ENCODE data around the gene RAD51AP2.
"Not testable (repeated sequence)": the region's sequence is repeated elsewhere in the genome, so short reads cannot be mapped to it uniquely, and the experiment has no call there.

Gene RAD51AP2

GRCh38 chr2:17518212-17519154, at the start of gene RAD51AP2:
Gene RAD51AP2, minus strand, starts transcription at chr2:17518440. Its CDS starts 25 bp downstream, at chr2:17518415.
- DNase-seq, result peak; percentile 65

- not testable (repeated sequence) for DNase-seq
Measured at GRCh38 chr2:17565726-17566125, 47.5 kb upstream of the RAD51AP2 start.

DNA sequence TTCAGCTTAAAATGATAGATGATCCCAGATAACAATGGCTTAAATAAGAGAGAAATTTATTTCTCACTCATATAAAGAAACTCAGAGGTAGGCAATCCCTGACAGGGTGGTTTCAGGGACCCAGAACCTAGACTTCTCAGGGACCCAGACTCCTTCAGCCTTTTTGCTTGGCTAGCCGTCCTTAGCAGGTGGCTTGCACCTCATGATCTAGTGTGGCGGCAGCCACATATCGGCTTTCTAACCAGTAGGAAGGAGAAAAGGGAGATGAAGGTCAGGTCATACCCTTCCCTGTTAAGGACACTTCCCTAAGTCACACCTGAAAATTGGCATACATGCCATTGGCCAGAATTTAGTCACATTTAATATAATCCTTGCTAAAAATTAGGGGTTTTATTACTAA, 40.6 kb upstream of the RAD51AP2 start:
- no peak for DNase-seq

DNA sequence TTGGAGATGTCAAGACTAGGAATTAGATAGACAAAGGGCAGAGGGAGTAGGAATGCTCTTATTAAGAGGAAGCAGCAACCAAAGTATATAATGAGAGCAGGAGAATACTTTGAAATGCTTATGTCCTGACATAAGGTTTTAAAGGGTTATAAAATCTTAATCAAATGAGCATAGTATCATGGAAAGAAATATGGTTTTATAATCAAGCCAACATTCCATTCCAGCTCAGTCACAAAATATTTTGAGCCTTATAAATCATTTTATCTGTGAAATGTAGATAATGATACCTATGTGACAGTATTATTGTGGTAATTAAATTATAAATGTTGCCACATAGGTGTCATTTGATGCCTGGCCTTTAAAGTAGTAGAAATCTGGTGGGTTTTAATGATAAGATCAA, 39.8 kb upstream of the RAD51AP2 start:
- no peak for DNase-seq

- no peak for DNase-seq
Measured at GRCh38 chr2:17557596-17557995, 39.4 kb upstream of the RAD51AP2 start.

DNA sequence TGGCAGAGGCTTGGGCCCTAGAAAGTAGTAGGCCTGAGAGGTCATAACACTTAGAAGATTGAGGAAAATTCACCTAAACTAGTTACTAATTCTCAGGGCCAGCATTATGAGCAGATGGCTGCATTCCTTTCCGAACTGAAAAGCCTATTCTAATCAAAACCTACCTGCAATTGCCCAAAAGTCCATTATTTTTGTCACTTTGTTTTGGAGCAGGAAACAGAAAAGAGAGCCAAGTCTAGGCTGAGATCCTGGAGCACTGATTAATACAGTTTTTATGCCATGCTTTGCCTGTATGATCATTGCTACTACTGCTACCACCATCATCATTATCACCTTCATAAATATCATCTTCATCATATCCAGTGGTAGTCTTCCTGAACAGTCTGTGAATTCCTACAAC, 36.9 kb upstream of the RAD51AP2 start:
- DNase-seq, result no peak

GRCh38 chr2:17550907-17551306, 32.7 kb upstream of the RAD51AP2 start:
- DNase-seq, result no peak

DNA sequence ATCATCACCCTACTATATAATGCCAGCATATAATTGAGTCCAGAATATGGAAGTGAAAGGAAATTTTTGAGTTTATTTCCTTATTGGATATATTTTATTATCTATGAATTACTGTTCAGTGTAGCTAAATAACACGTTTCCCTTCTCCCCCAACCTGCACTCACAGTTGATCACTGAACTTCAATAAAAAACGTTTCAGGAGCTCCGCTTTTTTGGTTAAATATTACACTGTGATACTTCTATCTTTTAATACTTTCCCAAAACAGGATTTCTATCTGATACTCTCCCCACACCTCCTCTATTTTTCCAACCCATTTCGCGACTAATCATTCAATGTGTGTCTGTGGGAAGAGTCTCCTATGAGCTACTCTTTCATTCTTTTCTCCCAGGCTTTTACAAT, 29.5 kb upstream of the RAD51AP2 start:
- no peak for DNase-seq

DNA sequence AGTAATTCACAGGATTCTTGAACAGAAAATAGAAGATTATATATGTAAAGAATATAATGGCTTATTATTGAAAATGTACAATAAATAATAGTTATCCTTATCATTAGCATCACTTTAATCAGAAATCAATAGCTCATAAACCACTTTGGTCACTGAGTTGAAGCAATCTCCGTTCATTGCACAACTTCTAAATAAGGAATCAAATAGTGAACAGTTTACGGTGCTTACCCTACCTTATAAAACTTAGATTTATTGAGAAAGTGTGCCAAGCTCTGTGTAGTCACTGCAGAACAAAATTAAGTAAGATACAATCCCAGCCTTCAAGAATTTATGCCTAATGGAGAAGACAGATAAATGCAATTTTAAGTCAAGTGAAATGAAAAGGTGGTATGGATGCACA, 29.0 kb upstream of the RAD51AP2 start:
- no peak for DNase-seq

DNA sequence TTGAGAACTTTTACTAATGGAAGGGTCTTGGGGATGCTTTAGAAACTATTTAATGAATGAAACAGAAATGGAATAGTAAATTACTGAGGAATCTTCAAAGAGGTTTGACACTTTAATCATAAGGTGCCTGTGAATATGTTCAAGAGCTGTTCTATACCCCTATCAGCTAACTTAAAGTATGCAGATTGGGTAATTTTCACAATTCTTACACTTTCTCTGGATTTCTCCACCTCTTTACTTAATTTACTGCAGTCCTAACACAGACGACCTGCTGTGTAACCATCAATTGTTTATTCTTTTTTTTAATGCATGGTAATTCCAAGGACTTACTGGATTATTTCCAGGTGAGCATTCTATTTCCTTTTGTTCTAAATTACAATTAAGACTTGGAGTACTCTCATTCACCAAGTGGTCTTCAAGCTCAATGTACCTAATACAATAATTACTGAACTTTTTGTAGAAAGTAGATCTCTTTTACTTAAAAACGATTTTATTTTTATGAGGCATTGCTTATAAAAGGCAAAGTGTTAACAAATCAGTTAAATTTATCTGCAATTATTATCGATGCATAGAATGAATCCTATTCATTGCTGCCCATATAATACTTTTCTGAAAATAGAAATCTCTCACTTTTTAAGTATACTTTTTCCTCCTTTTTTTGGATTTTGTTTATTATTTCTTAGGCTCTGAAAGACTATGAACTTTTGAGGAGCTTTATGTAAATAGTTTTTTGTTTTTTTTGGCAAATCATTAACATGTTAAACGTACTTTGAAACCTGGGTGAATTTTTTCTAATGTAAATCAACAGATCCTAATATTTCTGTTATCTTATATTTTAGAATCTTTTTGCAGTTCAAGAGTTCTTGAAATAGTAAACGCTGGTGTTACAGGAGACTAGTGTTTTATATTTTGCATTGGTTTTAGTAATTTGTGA, 27.7 kb upstream of the RAD51AP2 start:
- no peak for DNase-seq

- DNase-seq, result no peak
Measured at GRCh38 chr2:17544256-17544655, 26.0 kb upstream of the RAD51AP2 start.

DNA sequence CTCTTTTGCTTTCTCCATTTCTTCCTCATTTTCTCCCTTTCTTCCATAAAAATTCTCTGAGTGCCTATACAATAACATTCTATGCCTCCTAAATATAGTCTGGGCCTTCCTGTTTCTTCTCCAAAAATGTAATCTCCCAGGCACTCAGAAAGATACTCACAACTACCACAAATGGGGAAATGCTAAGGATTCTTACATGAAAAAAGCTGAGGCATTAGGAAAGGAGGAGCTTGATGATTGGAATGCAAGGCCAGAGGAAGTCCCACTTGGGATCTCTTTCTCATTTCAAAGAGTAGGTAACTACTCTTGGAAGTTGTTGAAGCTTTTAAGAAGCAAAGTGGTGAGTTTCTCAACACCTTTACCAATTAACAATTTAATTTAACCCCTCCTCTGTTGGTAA, 25.6 kb upstream of the RAD51AP2 start:
- no peak for DNase-seq

GRCh38 chr2:17543131-17543660, 25.0 kb upstream of the RAD51AP2 start:
- DNase-seq, result no peak

DNA sequence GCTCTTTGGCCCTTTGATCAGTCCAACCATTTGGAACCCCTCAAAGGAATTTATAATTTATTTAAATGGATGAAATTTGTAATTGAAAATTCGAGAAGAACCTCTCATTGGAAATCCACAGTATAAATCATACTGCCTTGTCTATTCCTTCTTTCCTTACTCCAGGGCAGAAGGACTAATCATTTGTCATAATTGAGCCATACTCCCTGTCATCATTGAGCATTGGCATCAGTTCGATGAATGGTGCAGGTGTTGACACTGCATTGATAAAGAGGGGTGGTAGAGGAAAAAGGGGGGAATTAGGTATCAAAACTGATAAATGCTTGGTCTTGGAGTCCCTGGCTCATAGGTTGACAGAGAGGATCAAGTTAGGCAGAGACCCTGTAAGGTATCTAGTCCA, 24.2 kb upstream of the RAD51AP2 start:
- no peak for DNase-seq

- no peak for DNase-seq
Measured at GRCh38 chr2:17541531-17541950, 23.3 kb upstream of the RAD51AP2 start.

DNA sequence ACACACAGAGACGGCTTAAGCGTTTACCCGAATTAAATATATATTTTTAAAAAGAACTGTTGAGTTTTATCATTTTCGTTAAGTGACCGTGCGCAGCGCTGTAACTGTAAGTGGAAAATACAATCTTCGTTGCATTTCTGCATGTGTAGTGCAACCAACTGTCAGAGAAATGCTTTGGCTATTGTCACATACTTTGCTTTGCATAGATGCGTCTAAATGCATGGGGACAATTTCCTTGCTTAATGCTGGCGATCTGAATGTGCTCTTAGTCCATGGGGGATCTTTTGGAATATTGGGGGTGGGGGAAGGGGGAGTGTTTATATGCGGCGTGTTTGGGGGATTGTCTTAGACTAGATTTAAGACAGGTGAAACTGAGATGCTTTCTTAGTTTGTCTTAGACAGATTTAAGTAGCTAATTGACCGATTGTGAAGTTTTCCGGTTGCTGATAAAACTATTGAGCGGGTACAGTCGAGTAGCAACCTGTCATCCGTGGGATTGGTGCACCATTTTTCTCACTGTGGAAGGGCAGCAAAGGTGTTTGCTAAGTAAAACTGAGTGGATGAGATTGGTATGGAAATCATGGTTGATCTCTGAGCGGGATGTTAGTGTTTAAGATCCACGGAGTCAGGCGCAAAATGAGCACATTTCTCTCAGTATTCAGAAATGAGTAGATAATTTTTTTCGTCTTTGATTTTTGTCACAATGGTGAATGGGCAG, 22.7 kb upstream of the RAD51AP2 start:
- no peak for DNase-seq

GRCh38 chr2:17540093-17540812, 22.0 kb upstream of the RAD51AP2 start, which contains the start of gene VSNL1:
Gene VSNL1, plus strand, starts transcription at chr2:17540696. Its CDS starts 51,379 bp downstream, at chr2:17592075.
- peak; percentile 82 for DNase-seq

DNA sequence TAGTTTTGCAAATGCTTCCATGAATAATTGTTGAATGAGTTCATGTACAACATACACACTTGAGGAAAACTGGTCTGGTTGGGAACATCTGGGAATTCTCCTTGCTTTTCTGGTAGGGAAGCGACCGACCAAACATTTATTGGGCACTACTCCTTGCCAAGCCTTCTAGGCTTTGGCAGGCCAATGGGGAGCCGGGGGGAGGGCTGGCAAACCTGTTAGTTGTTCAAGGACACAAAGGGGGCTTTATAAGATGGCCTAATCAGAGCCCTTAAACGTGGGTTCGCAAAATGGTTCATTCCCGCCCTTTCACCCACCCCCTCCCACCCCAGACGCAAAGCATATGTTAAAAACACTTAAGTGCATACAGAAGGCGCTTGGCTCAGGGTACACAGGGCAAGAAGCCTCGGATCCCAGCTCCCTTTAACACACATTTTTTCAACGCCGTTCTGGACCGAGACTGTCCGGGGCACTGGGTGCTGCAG, 21.4 kb upstream of the RAD51AP2 start:
- peak; percentile 31 for DNase-seq

DNA sequence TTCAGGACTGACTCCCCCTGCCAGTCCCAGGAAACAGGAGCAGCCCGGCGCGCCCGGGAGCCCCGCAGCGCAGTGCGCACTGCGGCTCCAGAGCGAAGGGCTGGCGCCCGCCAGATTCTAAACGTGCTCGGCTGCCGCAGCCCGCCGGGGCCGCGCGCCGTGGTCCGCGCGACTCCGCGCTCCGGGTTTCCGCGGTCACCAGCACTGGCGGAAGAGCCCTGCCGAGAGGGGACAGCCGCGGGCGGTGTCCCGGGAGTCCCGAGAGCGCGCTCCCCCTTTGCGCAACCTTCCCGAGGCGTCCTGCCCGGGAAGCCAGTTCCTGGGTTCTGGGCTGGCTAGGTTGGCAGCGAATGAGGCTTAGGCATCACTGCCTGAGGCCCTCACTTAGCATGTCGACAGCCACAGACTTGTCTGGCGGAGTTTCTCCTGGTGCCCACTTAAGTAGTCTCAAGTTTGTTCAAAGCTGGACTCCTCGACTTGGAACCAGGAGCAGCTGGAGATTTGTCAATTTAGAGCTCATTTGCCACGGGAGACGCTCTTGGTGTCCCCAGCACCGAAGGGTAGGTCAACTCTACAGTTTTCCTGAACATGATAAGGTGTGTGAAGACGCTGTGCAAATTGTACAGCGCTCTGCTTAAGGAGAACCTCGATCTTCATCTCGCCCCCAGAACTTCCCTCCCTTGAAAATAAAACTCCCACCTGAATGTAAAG, 20.8 kb upstream of the RAD51AP2 start:
- DNase-seq, result peak; percentile 32

DNA sequence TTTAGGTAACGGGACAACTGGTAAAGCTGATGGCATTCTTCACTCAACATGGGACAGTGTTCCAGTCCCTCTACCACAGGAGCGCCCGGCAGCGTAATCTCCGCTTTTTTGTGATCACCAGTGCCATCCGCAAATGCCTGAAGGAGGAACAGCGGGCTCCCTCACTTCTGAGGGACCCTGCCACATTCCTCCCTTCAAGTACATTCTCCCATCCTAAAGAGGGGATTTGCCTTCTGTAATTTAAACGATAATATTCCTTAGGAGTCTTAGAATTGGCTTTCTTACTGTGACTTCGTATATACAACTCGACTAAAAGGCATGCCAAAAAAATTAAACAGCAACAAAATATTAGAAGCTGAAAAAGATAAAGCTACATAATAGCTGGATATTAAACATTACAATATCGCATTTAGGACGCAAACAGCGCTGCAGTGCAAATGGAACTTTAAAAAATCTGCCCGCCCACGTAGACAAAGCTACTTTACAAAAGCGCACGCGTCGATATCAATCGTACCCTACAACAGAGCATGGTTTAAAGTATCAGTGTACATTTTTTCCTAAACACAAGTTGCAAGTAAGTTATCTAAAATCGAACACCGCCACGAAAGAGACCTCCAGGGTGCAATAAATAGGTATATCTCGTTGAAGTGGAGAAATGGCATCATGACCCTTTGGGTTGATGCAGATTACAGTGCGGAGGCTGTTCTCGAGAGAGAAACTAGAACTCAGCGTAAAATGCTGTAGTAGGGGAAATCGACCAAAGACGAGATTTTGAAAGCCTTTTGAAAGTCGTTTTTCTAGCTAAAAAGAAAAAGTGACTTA, 20.0 kb upstream of the RAD51AP2 start:
- no peak for DNase-seq

Data from NCI-H510A (cell line).